ENCODE measurements around the gene TRPM6.
A peak's percentile ranks its signal among the peaks of the same experiment; 100 is the strongest.

Gene TRPM6

GRCh38 chr9:74742792-74743730 lies 144.7 kb downstream of the TRPM6 start:
- H3K4me3 ChIP-seq (ENCODE audit: low read depth, low read length), result no peak overlapping the region
- peak; percentile 56; the same call in 1 of the 2 replicates for TF ChIP-seq CTCF (IDR thresholded peaks at IDR 0.05; ENCODE audit: borderline replicate concordance, insufficient read depth, low read depth, low read length)

- no peak for TF ChIP-seq CTCF (IDR thresholded peaks at IDR 0.05; ENCODE audit: borderline replicate concordance, insufficient read depth, low read depth, low read length)
- no peak overlapping the region for H3K4me3 ChIP-seq (ENCODE audit: low read depth, low read length)
These were observed 145.4 kb downstream of the TRPM6 start for GRCh38 chr9:74742191-74742790.

GRCh38 chr9:74736646-74737045 lies 151.1 kb downstream of the TRPM6 start:
- H3K4me3 ChIP-seq (ENCODE audit: low read depth, low read length), result no peak overlapping the region
- no peak for TF ChIP-seq CTCF (IDR thresholded peaks at IDR 0.05; ENCODE audit: borderline replicate concordance, insufficient read depth, low read depth, low read length)

GRCh38 chr9:74735761-74736160 lies 152.0 kb downstream of the TRPM6 start:
- H3K4me3 ChIP-seq (ENCODE audit: low read depth, low read length), result no peak overlapping the region
- TF ChIP-seq CTCF (IDR thresholded peaks at IDR 0.05; ENCODE audit: borderline replicate concordance, insufficient read depth, low read depth, low read length), result no peak

- TF ChIP-seq CTCF (IDR thresholded peaks at IDR 0.05; ENCODE audit: borderline replicate concordance, insufficient read depth, low read depth, low read length), result no peak
- H3K4me3 ChIP-seq (ENCODE audit: low read depth, low read length), result no peak overlapping the region
These were observed 158.5 kb downstream of the TRPM6 start for GRCh38 chr9:74729136-74729695.

- no peak for TF ChIP-seq CTCF (IDR thresholded peaks at IDR 0.05; ENCODE audit: borderline replicate concordance, insufficient read depth, low read depth, low read length)
- H3K4me3 ChIP-seq (ENCODE audit: low read depth, low read length), result no peak overlapping the region
These were observed 159.5 kb downstream of the TRPM6 start for GRCh38 chr9:74728176-74728575.

Measured in GM12875 (cell line).